Prostate gland (tissue), 2 donors: ENCODE data around the gene GNB5. TPM values are rescaled to one million over a fixed set of nuclear protein-coding genes. Genes with fewer than 3 reads are reported as not detected.

Experiments
- DNase-seq: peaks from one replicate; pipeline ENCODE4 v3.0.0-alpha.2; 2019; ENCODE audit warnings: low spot score
- H3K27ac ChIP-seq, 2 donors: fragments of 200-600 bp; sonication (generic); 2 replicates each; pipeline ENCODE4 v1.5.1; 2017 to 2019
- H3K27me3 ChIP-seq: fragments of 200-600 bp; sonication (generic); replicated peaks from 2 replicates; pipeline ENCODE4 v1.5.1; 2019; ENCODE audit not compliant: insufficient read depth
- H3K36me3 ChIP-seq, 2 donors: fragments of 200-600 bp; sonication (generic); 1 replicate in 1 of 2; 2 replicates in 1 of 2; pipeline versions ENCODE4 v1.5.1 to v1.8.1; 2017 to 2019
- H3K4me1 ChIP-seq: fragments of 200-600 bp; sonication (generic); replicated peaks from 2 replicates; pipeline ENCODE4 v1.5.1; 2019
- H3K4me3 ChIP-seq, 2 donors: fragments of 200-600 bp; sonication (generic); 2 replicates each; pipeline ENCODE4 v1.5.1; 2017 to 2019
- H3K9me3 ChIP-seq: fragments of 200-600 bp; sonication (generic); 2 replicates; pipeline ENCODE4 v1.5.1; 2017
- CTCF ChIP-seq, 4 experiments: fragments of 200-600 bp in 2 of 4; fragments of 450-650 bp in 2 of 4; sonication (generic) in 2 of 4; IDR thresholded peaks; 1 replicate in 3 of 4; 2 replicates in 1 of 4; pipeline ENCODE4 v1.5.1; 2016 to 2019; ENCODE audit warnings: antibody characterized with exemption in 4 of 4, mild to moderate bottlenecking in 2 of 4, moderate library complexity in 2 of 4
- POLR2A ChIP-seq: fragments of 450-650 bp; IDR thresholded peaks from one replicate; pipeline ENCODE4 v1.6.1; 2016; ENCODE audit warnings: antibody characterized with exemption, mild to moderate bottlenecking
- POLR2AphosphoS5 ChIP-seq: sonication (generic); formaldehyde crosslinking; IDR thresholded peaks from one replicate; pipeline ENCODE4 v1.6.1; 2017; ENCODE audit warnings: antibody characterized with exemption
- WGBS: methylation state at CpG from one replicate; pipeline ENCODE4 v1.1.5; 2018; 5-methylcytosine and 5-hydroxymethylcytosine counted together
- intact Hi-C: fragments of 100-400 bp; cut with DNase I; formaldehyde crosslinking; loops from one replicate; pipeline ENCODE4 v1.14.2; 2022
- total RNA-seq, 2 donors: library from RNA; depleted of rRNA; stranded (reverse); fragments of >200 nt; gene quantifications; one replicate each; pipeline ENCODE4 v1.1.0, GENCODE V29; 2016

Gene GNB5
- total RNA-seq, 2 donors from 2014 or later: 23.3 to 85.7 TPM

- H3K27me3 ChIP-seq: no peaks in the 10 kb centered on the region
- TF ChIP-seq POLR2AphosphoS5 (no peak), CTCF (IDR thresholded peaks at IDR 0.05) (no peak), POLR2A (no peak)
- H3K27ac ChIP-seq: no peak overlapping the region
- intact Hi-C loops: no loop called here
- H3K4me3 ChIP-seq: no peak overlapping the region
- DNase-seq: no peak
- no peaks in the 10 kb centered on the region for H3K4me1 ChIP-seq
- H3K9me3 ChIP-seq: no peaks in the 10 kb centered on the region
- 77% methylated on average over 8 of the region's 8 CpGs for WGBS
- no peaks in the 10 kb centered on the region for H3K36me3 ChIP-seq
Measured at GRCh38 chr15:52154896-52155865, 36.0 kb downstream of the GNB5 start.

- 94% methylated on average over 12 of the region's 12 CpGs for WGBS
- TF ChIP-seq POLR2A (no peak), CTCF (IDR thresholded peaks at IDR 0.05) (no peak), POLR2AphosphoS5 (no peak)
- intact Hi-C loops: no loop called here
Measured at GRCh38 chr15:52153900-52154895, 37.0 kb downstream of the GNB5 start.

GRCh38 chr15:52151353-52151752 lies 39.8 kb downstream of the GNB5 start:
- peaks cover 0 to 5% of the 10 kb centered on the region in 2 donors for H3K36me3 ChIP-seq
- no peaks in the 10 kb centered on the region for H3K27me3 ChIP-seq
- WGBS: 90% methylated on average over 4 of the region's 4 CpGs
- no peak for TF ChIP-seq POLR2AphosphoS5
- no peak for TF ChIP-seq POLR2A
- TF ChIP-seq CTCF (IDR thresholded peaks at IDR 0.05): no peak
- no peak overlapping the region for H3K27ac ChIP-seq
- H3K4me3 ChIP-seq: no peak overlapping the region
- no peaks in the 10 kb centered on the region for H3K9me3 ChIP-seq
- H3K4me1 ChIP-seq: no peaks in the 10 kb centered on the region
- intact Hi-C loops: no loop called here
- no peak for DNase-seq

More at GRCh38 chr15:52153900-52154895, 37.0 kb downstream of the GNB5 start:
- H3K27ac ChIP-seq: no peak overlapping the region
- H3K27me3 ChIP-seq: no peaks in the 10 kb centered on the region
- no peak overlapping the region for H3K4me3 ChIP-seq
- H3K9me3 ChIP-seq: no peaks in the 10 kb centered on the region
- H3K4me1 ChIP-seq: no peaks in the 10 kb centered on the region
- H3K36me3 ChIP-seq: peaks cover 0 to 4% of the 10 kb centered on the region in 2 donors
- DNase-seq: no peak

- H3K4me1 ChIP-seq: no peaks in the 10 kb centered on the region
- peaks cover 0 to 5% of the 10 kb centered on the region in 2 donors for H3K36me3 ChIP-seq
- no peak overlapping the region for H3K4me3 ChIP-seq
- intact Hi-C loops: no loop called here
- WGBS: 89% methylated on average over 4 of the region's 4 CpGs
- no peaks in the 10 kb centered on the region for H3K9me3 ChIP-seq
- no peak for DNase-seq
- TF ChIP-seq CTCF (IDR thresholded peaks at IDR 0.05) (no peak), POLR2AphosphoS5 (no peak), POLR2A (no peak)
- no peak overlapping the region for H3K27ac ChIP-seq
- no peaks in the 10 kb centered on the region for H3K27me3 ChIP-seq
Measured at GRCh38 chr15:52150871-52151270, 40.3 kb downstream of the GNB5 start.
